Right lobe of liver (tissue), 6 donors: ENCODE measurements around the gene EHD4. TPM values are rescaled to one million over a fixed set of nuclear protein-coding genes. Genes with fewer than 3 reads are reported as not detected.

Source experiments
- ATAC-seq, 4 donors: fragments of 200-7000 bp; cut with Tn5 transposase; one replicate each; pipeline ENCODE4 v1.9.1; 2020; ENCODE audit warnings: mild to moderate bottlenecking in 4 of 4, moderate library complexity in 4 of 4
- DNase-seq, 3 donors: peaks; one replicate each; pipeline ENCODE4 v3.0.0-alpha.2; 2020
- H3K27ac ChIP-seq, 3 donors: fragments of 200-600 bp; one replicate each; pipeline ENCODE4 v1.8.0; 2022
- H3K27me3 ChIP-seq, 2 donors: fragments of 200-600 bp; one replicate each; pipeline ENCODE4 v1.8.0; 2022
- H3K36me3 ChIP-seq, 4 donors: fragments of 200-600 bp; sonication (generic) in 1 of 4; one replicate each; pipeline versions ENCODE4 v1.5.1 to v1.8.0; 2017 to 2022; ENCODE audit warnings: control low read depth in 1 of 4
- H3K4me1 ChIP-seq, 4 donors: fragments of 200-600 bp; sonication (generic) in 1 of 4; one replicate each; pipeline versions ENCODE4 v1.5.1 to v1.8.0; 2017 to 2022; ENCODE audit warnings: control low read depth in 1 of 4
- H3K4me3 ChIP-seq, 3 donors: fragments of 200-600 bp; one replicate each; pipeline ENCODE4 v1.8.0; 2022
- H3K9me3 ChIP-seq, 4 donors: fragments of 200-600 bp; sonication (generic) in 1 of 4; one replicate each; pipeline versions ENCODE4 v1.5.1 to v1.8.0; 2017 to 2022; ENCODE audit warnings: control low read depth in 1 of 4
- CTCF ChIP-seq, 4 donors: fragments of 200-600 bp in 3 of 4; fragments of 450-650 bp in 1 of 4; IDR thresholded peaks; one replicate each; pipeline versions ENCODE4 v1.5.1 to v1.8.0; 2016 to 2022; ENCODE audit warnings: antibody characterized with exemption in 4 of 4, mild to moderate bottlenecking in 2 of 4
- POLR2A ChIP-seq: fragments of 450-650 bp; IDR thresholded peaks from one replicate; pipeline ENCODE4 v1.6.1; 2017; ENCODE audit warnings: antibody characterized with exemption, mild to moderate bottlenecking
- WGBS: methylation state at CpG from one replicate; pipeline ENCODE4 v1.1.6; 2018; ENCODE audit warnings: low coverage, low lambda C conversion rate; ENCODE audit not compliant: insufficient coverage; ENCODE audit errors: missing lambda C conversion rate; 5-methylcytosine and 5-hydroxymethylcytosine counted together
- intact Hi-C, 2 donors: fragments of 100-400 bp; cut with DNase I; formaldehyde crosslinking; loops; one replicate each; pipeline versions ENCODE4 v1.11.2 to v1.14.1; 2022
- total RNA-seq, 6 experiments: library from RNA; depleted of rRNA in 2 of 6; stranded (reverse); fragments of >200 nt in 2 of 6; fragmentation: NEBNext Ultra II Directional in 3 of 6; extraction: Animal tissue kit (Norgen Biotek cat#: 25700) in 3 of 6; gene quantifications; one replicate each; pipeline versions ENCODE4 v1.1.0 to v1.2.4, GENCODE V29; 2016 to 2023
- donor health status: DM: no; HTN: yes; CAD: no.
- donor health status: DM: no; HTN: no; CAD: no.
- donor health status: DM: no; HTN: no; CAD: no.
- donor health status: DM: no; HTN: yes; CAD: no.
- donor health status: DM: no; HTN: yes; CAD: no.

The EHD4 gene
- total RNA-seq, 6 experiments from 2014 or later, result 4.7 to 21.5 (median 11.1) TPM

- 79% methylated on average over 6 of the region's 30 CpGs for WGBS
- H3K4me3 ChIP-seq, result no peak overlapping the region
- H3K4me1 ChIP-seq, result peaks cover 0 to 31% (median 4%) of the 10 kb centered on the region in 4 donors
- H3K9me3 ChIP-seq, result no peaks in the 10 kb centered on the region
- H3K36me3 ChIP-seq, result peaks cover 0 to 6% (median 0%) of the 10 kb centered on the region in 4 donors
- DNase-seq (no peak), ATAC-seq (no peak)
- H3K27ac ChIP-seq, result no peak overlapping the region
- TF ChIP-seq POLR2A (no peak), CTCF (IDR thresholded peaks at IDR 0.05) (no peak)
- intact Hi-C loops, result no loop called here
- no peaks in the 10 kb centered on the region for H3K27me3 ChIP-seq
Observed at GRCh38 chr15:41919201-41919820, 53.0 kb downstream of the EHD4 start.

GRCh38 chr15:41918506-41919126 lies 53.7 kb downstream of the EHD4 start:
- intact Hi-C loops, result no loop called here
- Histone ChIP-seq H3K4me1 (peaks cover 0 to 31% (median 4%) of the 10 kb centered on the region in 4 donors), H3K36me3 (peaks cover 0 to 6% (median 0%) of the 10 kb centered on the region in 4 donors), H3K4me3 (no peak overlapping the region), H3K27ac (no peak overlapping the region), H3K27me3 (no peaks in the 10 kb centered on the region), H3K9me3 (no peaks in the 10 kb centered on the region)
- DNase-seq (no peak), ATAC-seq (no peak)
- TF ChIP-seq CTCF (IDR thresholded peaks at IDR 0.05) (no peak), POLR2A (no peak)
- WGBS, result 91% methylated on average over 4 of the region's 8 CpGs

- intact Hi-C loops, result no loop called here
- H3K27ac ChIP-seq, result no peak overlapping the region
- H3K9me3 ChIP-seq, result no peaks in the 10 kb centered on the region
- 70% methylated on average over 2 of the region's 10 CpGs for WGBS
- TF ChIP-seq POLR2A, result no peak
- TF ChIP-seq CTCF (IDR thresholded peaks at IDR 0.05), result no peak
- no peak overlapping the region for H3K4me3 ChIP-seq
- no peaks in the 10 kb centered on the region for H3K27me3 ChIP-seq
- H3K36me3 ChIP-seq, result peaks cover 0 to 6% (median 0%) of the 10 kb centered on the region in 4 donors
- no peak for DNase-seq
- H3K4me1 ChIP-seq, result peaks cover 0 to 31% (median 4%) of the 10 kb centered on the region in 4 donors
- ATAC-seq, result peak in 2 of 4 donors; percentile 38 to 62
Observed at GRCh38 chr15:41917767-41918430, 54.5 kb downstream of the EHD4 start.

GRCh38 chr15:41915255-41915994 lies 56.9 kb downstream of the EHD4 start:
- Histone ChIP-seq H3K4me1 (peaks cover 0 to 19% (median 2%) of the 10 kb centered on the region in 4 donors), H3K27ac (no peak overlapping the region), H3K36me3 (peaks cover 0 to 6% (median 0%) of the 10 kb centered on the region in 4 donors), H3K27me3 (no peaks in the 10 kb centered on the region), H3K4me3 (no peak overlapping the region), H3K9me3 (no peaks in the 10 kb centered on the region)
- TF ChIP-seq POLR2A (no peak), CTCF (IDR thresholded peaks at IDR 0.05) (no peak)
- peak in 1 of 4 donors; percentile 40 for ATAC-seq
- WGBS, result 89% methylated on average over 6 of the region's 6 CpGs
- no peak for DNase-seq
- intact Hi-C loops, result no loop called here
